SK-N-MC (cell line): ENCODE results near the gene BRINP1.

Experiments used
- EZH2 ChIP-seq: fragments of 200-600 bp; sonication (generic); IDR thresholded peaks from one replicate; pipeline ENCODE4 v1.6.1; 2017; ENCODE audit warnings: antibody characterized with exemption
- POLR2AphosphoS5 ChIP-seq: IDR thresholded peaks from 2 replicates; pipeline ENCODE4 v1.6.1; 2012; ENCODE audit warnings: mild to moderate bottlenecking, low read depth, low read length, borderline replicate concordance

GRCh38 chr9:119366909-119367682 lies 2.1 kb downstream of the BRINP1 start:
- TF ChIP-seq EZH2 (no peak), POLR2AphosphoS5 (no peak)
